ENCODE data around the gene CACFD1.

DNA sequence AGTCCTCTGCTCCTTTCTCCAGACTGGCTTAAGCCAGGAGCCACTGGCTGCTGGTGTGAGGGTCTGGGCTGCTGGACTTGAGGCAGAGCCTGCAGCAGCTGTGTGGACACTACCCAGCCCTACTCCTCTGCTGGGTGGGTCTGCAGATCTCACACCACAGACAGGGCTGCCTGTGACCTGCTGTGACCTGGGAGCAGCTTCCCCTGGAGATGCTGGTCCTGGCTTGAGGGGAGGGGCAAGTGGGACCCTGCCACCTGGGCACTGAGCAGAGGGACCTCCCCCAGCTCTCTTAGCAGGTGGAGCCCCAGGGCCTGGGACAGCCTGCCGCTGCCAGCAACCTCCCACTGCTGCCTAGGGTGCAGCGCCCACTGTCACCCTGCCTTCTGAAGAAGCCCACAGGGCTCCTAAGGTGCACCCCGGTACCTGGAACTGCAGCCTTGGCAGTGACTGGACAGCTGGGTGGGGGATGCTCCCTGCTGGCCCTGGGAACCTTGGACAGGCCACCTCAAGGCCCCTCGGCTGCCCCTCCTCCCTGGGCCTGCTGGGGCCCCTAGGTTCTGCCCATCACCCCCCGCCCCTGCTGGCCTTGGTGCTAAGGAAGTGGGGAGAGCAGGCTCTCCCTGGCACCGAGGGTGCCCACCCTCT lies 9.1 kb downstream of the CACFD1 start:
- TF ChIP-seq CTCF (IDR thresholded peaks at IDR 0.05): no peak
- no peak for TF ChIP-seq POLR2A (IDR thresholded peaks at IDR 0.05)

All from Peyer's patch (tissue), 4 donors.